PC-9 (cell line): ENCODE data around the gene CYP24A1. TPM values are rescaled to one million over a fixed set of nuclear protein-coding genes. Genes with fewer than 3 reads are reported as not detected.

Experiments
- BruUV-seq: library from RNA; stranded (reverse); fragments of 400-500 nt; replicated peaks from 2 replicates; lab custom pipeline; 2021; lab: Mats Ljungman, UMichigan
- CTCF ChIA-PET: fragments of 300-600 bp; sonication (Branson Sonifier 250); formaldehyde crosslinking; loops from one replicate; lab custom pipeline; 2022; ENCODE audit warnings: antibody characterized with exemption; lab: Charles Lee
- POLR2A ChIA-PET: fragments of 300-600 bp; sonication (Branson Sonifier 250); formaldehyde crosslinking; loops from one replicate; lab custom pipeline; 2022; ENCODE audit warnings: antibody characterized with exemption; ENCODE audit not compliant: unreplicated experiment; lab: Charles Lee
- DNase-seq, 2 experiments: peaks; one replicate each; pipeline versions ENCODE4 v3.0.0 to v3.0.0-alpha.2; 2015 to 2022; ENCODE audit warnings: mixed read lengths in 1 of 2
- H2AFZ ChIP-seq: fragments of 200-600 bp; sonication (generic); 2 replicates; pipeline ENCODE4 v1.8.1; 2017; ENCODE audit warnings: antibody characterized with exemption
- H3F3A ChIP-seq: fragments of 200-600 bp; sonication (generic); 2 replicates; pipeline ENCODE4 v1.8.1; 2017; ENCODE audit warnings: antibody characterized with exemption, mild to moderate bottlenecking, low read depth; ENCODE audit not compliant: insufficient read depth
- H3K27ac ChIP-seq: fragments of 200-600 bp; sonication (generic); 2 replicates; pipeline ENCODE4 v1.6.1; 2016; ENCODE audit warnings: mixed run types
- H3K27me3 ChIP-seq: fragments of 200-600 bp; sonication (generic); 2 replicates; pipeline ENCODE4 v1.6.1; 2016; ENCODE audit warnings: low read depth, mixed run types; ENCODE audit not compliant: insufficient read depth
- H3K36me3 ChIP-seq: fragments of 200-600 bp; sonication (generic); 2 replicates; pipeline ENCODE4 v1.6.1; 2016; ENCODE audit warnings: low read depth, mixed run types
- H3K4me1 ChIP-seq: fragments of 200-600 bp; sonication (generic); replicated peaks from 2 replicates; pipeline ENCODE4 v1.6.1; 2016; ENCODE audit warnings: mixed run types; ENCODE audit not compliant: insufficient read depth
- H3K4me2 ChIP-seq: fragments of 200-600 bp; sonication (generic); 2 replicates; pipeline ENCODE4 v1.6.1; 2017; ENCODE audit warnings: mixed run types
- H3K4me3 ChIP-seq: fragments of 200-600 bp; sonication (generic); 2 replicates; pipeline ENCODE4 v1.6.1; 2016; ENCODE audit warnings: mixed run types
- H3K79me2 ChIP-seq: fragments of 200-600 bp; sonication (generic); 2 replicates; pipeline ENCODE4 v1.6.1; 2017; ENCODE audit warnings: low read depth, mixed run types
- H3K9me2 ChIP-seq: fragments of 200-600 bp; sonication (generic); 2 replicates; pipeline ENCODE4 v1.8.1; 2017; ENCODE audit warnings: mild to moderate bottlenecking; ENCODE audit not compliant: insufficient read depth
- H3K9me3 ChIP-seq: fragments of 200-600 bp; sonication (generic); 2 replicates; pipeline ENCODE4 v1.8.1; 2016; ENCODE audit warnings: low read depth; ENCODE audit not compliant: insufficient read depth
- H4K20me1 ChIP-seq: fragments of 200-600 bp; sonication (generic); 2 replicates; pipeline ENCODE4 v1.8.1; 2017; ENCODE audit not compliant: insufficient read depth
- EZH2 ChIP-seq: fragments of 200-600 bp; sonication (generic); IDR thresholded peaks from 2 replicates; pipeline ENCODE4 v1.8.0; 2017; ENCODE audit warnings: antibody characterized with exemption, low read depth
- intact Hi-C: fragments of 100-400 bp; cut with micrococcal nuclease; formaldehyde crosslinking; loops from one replicate; pipeline ENCODE4 v1.10.0; 2022; ENCODE audit not compliant: unreplicated experiment
- total RNA-seq: library from RNA; stranded (reverse); gene quantifications from 2 replicates; pipeline ENCODE4 v1.2.3, GENCODE V29; 2021
- TF ChIP-seq, protein P1 (sequence below): fragments of 200-600 bp; sonication (generic); conservative IDR thresholded peaks from 2 replicates; pipeline ENCODE4 v1.6.1; 2017; ENCODE audit warnings: mixed run types, antibody characterized with exemption, mild to moderate bottlenecking, moderate library complexity

CYP24A1 gene
- total RNA-seq, 1 experiment from 2014 or later, result 4.9 TPM

GRCh38 chr20:54153041-54153327 lies 20.8 kb downstream of the CYP24A1 start:
- POLR2A ChIA-PET, result no interaction called here
- no peaks in the 10 kb centered on the region; the same call in 1 of the 2 replicates for H3K36me3 ChIP-seq
- H3K9me3 ChIP-seq, result no peaks in the 10 kb centered on the region
- no peak overlapping the region for H2AFZ ChIP-seq
- H3K4me2 ChIP-seq, result peak overlapping the region; percentile 58
- no peaks in the 10 kb centered on the region for H3K9me2 ChIP-seq
- peaks cover 59% of the 10 kb centered on the region for H3K4me1 ChIP-seq
- CTCF ChIA-PET, result no interaction called here
- no peaks in the 10 kb centered on the region for H3K79me2 ChIP-seq
- no peak overlapping the region for H3K4me3 ChIP-seq
- TF ChIP-seq, protein P1, sequence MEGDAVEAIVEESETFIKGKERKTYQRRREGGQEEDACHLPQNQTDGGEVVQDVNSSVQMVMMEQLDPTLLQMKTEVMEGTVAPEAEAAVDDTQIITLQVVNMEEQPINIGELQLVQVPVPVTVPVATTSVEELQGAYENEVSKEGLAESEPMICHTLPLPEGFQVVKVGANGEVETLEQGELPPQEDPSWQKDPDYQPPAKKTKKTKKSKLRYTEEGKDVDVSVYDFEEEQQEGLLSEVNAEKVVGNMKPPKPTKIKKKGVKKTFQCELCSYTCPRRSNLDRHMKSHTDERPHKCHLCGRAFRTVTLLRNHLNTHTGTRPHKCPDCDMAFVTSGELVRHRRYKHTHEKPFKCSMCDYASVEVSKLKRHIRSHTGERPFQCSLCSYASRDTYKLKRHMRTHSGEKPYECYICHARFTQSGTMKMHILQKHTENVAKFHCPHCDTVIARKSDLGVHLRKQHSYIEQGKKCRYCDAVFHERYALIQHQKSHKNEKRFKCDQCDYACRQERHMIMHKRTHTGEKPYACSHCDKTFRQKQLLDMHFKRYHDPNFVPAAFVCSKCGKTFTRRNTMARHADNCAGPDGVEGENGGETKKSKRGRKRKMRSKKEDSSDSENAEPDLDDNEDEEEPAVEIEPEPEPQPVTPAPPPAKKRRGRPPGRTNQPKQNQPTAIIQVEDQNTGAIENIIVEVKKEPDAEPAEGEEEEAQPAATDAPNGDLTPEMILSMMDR, result no peak
- no peak for TF ChIP-seq EZH2
- BruUV-seq, result no TSS peak
- no peaks in the 10 kb centered on the region for H4K20me1 ChIP-seq
- peak overlapping the region; percentile 87 for H3K27ac ChIP-seq
- intact Hi-C loops, result no loop called here
- H3K27me3 ChIP-seq, result no peaks in the 10 kb centered on the region
- peaks cover 40% of the 10 kb centered on the region for H3F3A ChIP-seq
- no peak for DNase-seq

DNA sequence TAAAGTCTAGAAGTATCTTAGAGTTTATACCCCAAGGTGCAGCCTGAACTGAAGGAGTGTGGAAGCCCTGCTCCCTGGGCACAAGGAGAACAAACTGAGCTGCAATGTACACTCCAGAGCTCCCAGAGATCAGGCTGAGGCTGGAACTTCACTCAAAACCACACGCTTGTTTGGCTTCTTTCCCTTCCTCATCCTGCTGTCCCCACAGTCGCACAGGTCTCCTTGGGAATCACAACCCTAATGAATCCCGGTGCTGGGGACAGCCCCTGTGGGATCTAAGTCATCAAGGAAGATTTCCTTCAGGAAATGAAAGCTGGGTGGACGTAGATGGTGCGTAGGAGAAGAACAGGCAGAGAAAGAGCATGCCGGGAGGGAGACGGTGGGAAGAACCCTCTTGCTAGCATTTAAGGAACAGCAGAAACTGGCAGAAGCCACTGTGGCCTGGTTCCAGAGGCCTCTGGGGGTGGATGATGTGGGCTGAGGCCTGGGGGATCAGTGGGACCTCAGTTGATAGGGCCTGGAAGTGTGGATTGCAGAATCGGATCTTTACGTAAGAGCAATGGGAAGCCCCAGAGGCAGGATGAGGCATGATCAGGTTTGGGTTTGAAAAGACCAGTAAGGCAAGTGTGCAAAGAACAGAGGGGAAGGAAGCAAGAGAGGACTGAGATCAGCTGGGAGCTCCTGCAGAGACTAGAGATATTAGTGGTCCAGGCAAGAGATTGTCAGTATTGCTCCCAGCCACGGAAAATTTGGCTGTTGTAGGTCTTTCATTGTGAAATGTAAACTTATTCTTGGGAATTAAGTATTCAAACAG lies 21.4 kb downstream of the CYP24A1 start:
- ChIA-PET POLR2A (no interaction called here), CTCF (no interaction called here)
- TF ChIP-seq, protein P1, result no peak
- no peak for TF ChIP-seq EZH2
- no peak overlapping the region for H2AFZ ChIP-seq
- H3K9me2 ChIP-seq, result no peaks in the 10 kb centered on the region
- H3K79me2 ChIP-seq, result no peaks in the 10 kb centered on the region
- peak overlapping the region; percentile 58 for H3K4me2 ChIP-seq
- no peaks in the 10 kb centered on the region for H4K20me1 ChIP-seq
- no peaks in the 10 kb centered on the region for H3K9me3 ChIP-seq
- no TSS peak for BruUV-seq
- peaks cover 61% of the 10 kb centered on the region for H3K4me1 ChIP-seq
- H3F3A ChIP-seq, result peaks cover 42% of the 10 kb centered on the region
- no peak overlapping the region; the same call in 1 of the 2 replicates for H3K4me3 ChIP-seq
- no peaks in the 10 kb centered on the region; the same call in 1 of the 2 replicates for H3K36me3 ChIP-seq
- peak; percentile 42 to 87 for DNase-seq
- no peaks in the 10 kb centered on the region for H3K27me3 ChIP-seq
- H3K27ac ChIP-seq, result peak overlapping the region; percentile 87
- intact Hi-C loops, result no loop called here

GRCh38 chr20:54151511-54152226 lies 22.1 kb downstream of the CYP24A1 start:
- TF ChIP-seq, protein P1, result no peak
- no peak for TF ChIP-seq EZH2
- ChIA-PET CTCF (no interaction called here), POLR2A (no interaction called here)
- intact Hi-C loops, result no loop called here
- Histone ChIP-seq H3K9me3 (no peaks in the 10 kb centered on the region), H3K27me3 (no peaks in the 10 kb centered on the region), H3K27ac (peak overlapping the region; percentile 87), H3K4me3 (no peak overlapping the region), H3K4me2 (peak overlapping the region; percentile 58), H3K9me2 (no peaks in the 10 kb centered on the region), H4K20me1 (no peaks in the 10 kb centered on the region), H3K4me1 (peaks cover 66% of the 10 kb centered on the region), H3K79me2 (no peaks in the 10 kb centered on the region), H3F3A (peaks cover 42% of the 10 kb centered on the region), H3K36me3 (no peaks in the 10 kb centered on the region; the same call in 1 of the 2 replicates), H2AFZ (no peak overlapping the region)
- DNase-seq, result peak in 1 of 2 experiments; percentile 17
- no TSS peak for BruUV-seq
